HG03565 (cell line): Measurements from ENCODE around the gene CFL1.
"Not testable (repeated sequence)": the region's sequence is repeated elsewhere in the genome, so short reads cannot be mapped to it uniquely, and the experiment has no call there.

ENCODE experiments used
- ATAC-seq: cut with Tn5 transposase; IDR thresholded peaks from one replicate; pipeline ENCODE4 v1.9.1; 2021; ENCODE audit warnings: mild to moderate bottlenecking, moderate library complexity; ENCODE audit not compliant: unreplicated experiment

Gene CFL1

GRCh38 chr11:65857853-65858680, at the start of gene CFL1:
Gene CFL1, minus strand, starts transcription at chr11:65858180. Its CDS starts 81 bp downstream, at chr11:65858099.
- ATAC-seq = peak; percentile 37

GRCh38 chr11:65906602-65907001, 48.6 kb upstream of the CFL1 start:
- no peak for ATAC-seq

GRCh38 chr11:65903715-65904114, 45.7 kb upstream of the CFL1 start:
- ATAC-seq = no peak

GRCh38 chr11:65903068-65903481, 45.1 kb upstream of the CFL1 start:
- no peak for ATAC-seq

- ATAC-seq = no peak
These were observed 42.9 kb upstream of the CFL1 start for GRCh38 chr11:65900899-65901180.

- ATAC-seq = peak; percentile 74
These were observed 42.3 kb upstream of the CFL1 start, which contains the start of gene FOSL1 for GRCh38 chr11:65900125-65900898. Gene FOSL1, minus strand, starts transcription at chr11:65900388. Its CDS starts 49 bp downstream, at chr11:65900339.

GRCh38 chr11:65899356-65900124, 41.6 kb upstream of the CFL1 start:
- ATAC-seq = no peak

- ATAC-seq = no peak
These were observed 40.8 kb upstream of the CFL1 start for GRCh38 chr11:65898656-65899355.

GRCh38 chr11:65897020-65897471, 39.1 kb upstream of the CFL1 start:
- ATAC-seq = no peak

- no peak for ATAC-seq
These were observed 38.3 kb upstream of the CFL1 start for GRCh38 chr11:65896034-65896999.

GRCh38 chr11:65895482-65895981, 37.6 kb upstream of the CFL1 start:
- no peak for ATAC-seq

- no peak for ATAC-seq
These were observed 36.1 kb upstream of the CFL1 start for GRCh38 chr11:65894034-65894591.

GRCh38 chr11:65892661-65893317, 34.8 kb upstream of the CFL1 start:
- no peak for ATAC-seq

GRCh38 chr11:65892137-65892540, 34.2 kb upstream of the CFL1 start:
- not testable (repeated sequence) for ATAC-seq

GRCh38 chr11:65891219-65892136, 33.5 kb upstream of the CFL1 start:
- no peak for ATAC-seq

GRCh38 chr11:65890324-65891218, 32.6 kb upstream of the CFL1 start, which contains the start of gene CCDC85B:
Gene CCDC85B, plus strand, starts transcription at chr11:65890673. Its CDS starts 111 bp downstream, at chr11:65890784.
- peak; percentile 42 for ATAC-seq
